A673 (cell line): ENCODE results near the gene PPTC7. TPM values are rescaled to one million over a fixed set of nuclear protein-coding genes. Genes with fewer than 3 reads are reported as not detected.

ENCODE experiments used
- BruUV-seq: library from RNA; stranded (reverse); fragments of 400-500 nt; replicated peaks from 2 replicates; lab custom pipeline; 2021; lab: Mats Ljungman, UMichigan
- CTCF ChIA-PET: fragments of 300-600 bp; sonication (Branson Sonifier 250); formaldehyde crosslinking; loops from one replicate; lab custom pipeline; 2022; ENCODE audit warnings: antibody characterized with exemption; lab: Charles Lee
- POLR2A ChIA-PET: fragments of 300-600 bp; sonication (Branson Sonifier 250); formaldehyde crosslinking; loops from one replicate; lab custom pipeline; 2022; ENCODE audit warnings: antibody characterized with exemption; ENCODE audit not compliant: low non-redundant PET; lab: Charles Lee
- DNase-seq: peaks from one replicate; pipeline ENCODE4 v3.0.0-alpha.2; 2015; ENCODE audit warnings: low spot score
- H3K27ac ChIP-seq: fragments of 200-600 bp; sonication (generic); 2 replicates; pipeline ENCODE4 v1.5.1; 2016; ENCODE audit warnings: mixed run types, low read depth, mild to moderate bottlenecking, mixed read lengths, antibody characterized with exemption, low read length; ENCODE audit not compliant: poor library complexity, severe bottlenecking
- H3K27me3 ChIP-seq: fragments of 200-600 bp; sonication (generic); replicated peaks from 2 replicates; pipeline ENCODE4 v1.6.1; 2017; ENCODE audit warnings: mixed run types, low read depth, mild to moderate bottlenecking, mixed read lengths, antibody characterized with exemption, low read length; ENCODE audit not compliant: insufficient read depth, poor library complexity
- H3K36me3 ChIP-seq: fragments of 200-600 bp; sonication (generic); 2 replicates; pipeline ENCODE4 v1.6.1; 2016; ENCODE audit warnings: mixed run types, mild to moderate bottlenecking, mixed read lengths, antibody characterized with exemption, low read length; ENCODE audit not compliant: insufficient read depth, poor library complexity, severe bottlenecking
- H3K4me1 ChIP-seq: fragments of 200-600 bp; sonication (generic); 2 replicates; pipeline ENCODE4 v1.6.1; 2017; ENCODE audit warnings: mixed run types, mild to moderate bottlenecking, mixed read lengths, antibody characterized with exemption, low read length; ENCODE audit not compliant: insufficient read depth, poor library complexity, severe bottlenecking
- H3K4me3 ChIP-seq: fragments of 200-600 bp; sonication (generic); 2 replicates; pipeline ENCODE4 v1.5.1; 2016; ENCODE audit warnings: low read depth, mixed run types, mild to moderate bottlenecking, mixed read lengths, low read length; ENCODE audit not compliant: poor library complexity, severe bottlenecking
- H3K9me3 ChIP-seq: fragments of 200-600 bp; sonication (generic); 2 replicates; pipeline ENCODE4 v1.6.1; 2016; ENCODE audit warnings: mixed run types, low read depth, mild to moderate bottlenecking, mixed read lengths, antibody characterized with exemption, low read length; ENCODE audit not compliant: poor library complexity, severe bottlenecking
- EZH2 ChIP-seq: fragments of 200-600 bp; sonication (generic); IDR thresholded peaks from 2 replicates; pipeline ENCODE4 v1.6.1; 2017; ENCODE audit warnings: borderline replicate concordance, low read depth, mild to moderate bottlenecking, mixed read lengths, antibody characterized with exemption, low read length; ENCODE audit not compliant: poor library complexity, severe bottlenecking
- intact Hi-C: fragments of 100-400 bp; cut with micrococcal nuclease; formaldehyde crosslinking; loops from one replicate; pipeline ENCODE4 v1.10.0; 2022; ENCODE audit not compliant: unreplicated experiment
- total RNA-seq: library from RNA; stranded (reverse); gene quantifications from 2 replicates; pipeline ENCODE4 v1.2.3, GENCODE V29; 2021
- TF ChIP-seq, protein P1 (sequence below): fragments of 300-800, 200-600 bp; sonication (generic); conservative IDR thresholded peaks from 2 replicates; pipeline ENCODE4 v1.5.1; 2017; ENCODE audit warnings: low read depth, mild to moderate bottlenecking, antibody characterized with exemption, low read length, moderate library complexity, mixed read lengths

PPTC7 gene
- total RNA-seq, 1 experiment from 2014 or later = 30.9 TPM

DNA sequence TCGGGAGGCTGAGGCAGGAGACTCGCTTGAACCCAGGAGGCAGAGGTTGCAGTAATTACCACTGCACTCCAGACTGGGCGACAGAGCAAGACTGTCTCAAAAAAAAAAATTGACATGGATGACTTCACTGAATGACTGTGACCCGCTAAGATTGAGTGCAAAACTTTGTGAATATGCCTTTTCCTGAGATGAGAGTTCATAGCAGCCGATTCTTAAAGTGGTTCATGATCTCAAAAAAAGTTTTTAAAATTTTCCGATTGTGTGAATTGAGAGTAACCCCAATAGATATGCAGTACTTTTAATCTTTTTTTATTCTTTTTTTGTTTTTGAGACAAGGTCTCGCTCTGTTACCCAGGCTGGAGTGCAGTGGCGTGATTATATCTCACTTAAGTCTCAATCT, 32.1 kb upstream of the PPTC7 start:
- POLR2A ChIA-PET = no interaction called here
- Histone ChIP-seq H3K9me3 (no peaks in the 10 kb centered on the region), H3K4me3 (no peak overlapping the region), H3K27me3 (no peaks in the 10 kb centered on the region), H3K36me3 (no peaks in the 10 kb centered on the region), H3K27ac (no peak overlapping the region), H3K4me1 (peaks cover 5% of the 10 kb centered on the region)
- CTCF ChIA-PET = no interaction called here
- intact Hi-C loops = loop anchor here (10.0 kb wide), 1 partner anchor 80 kb away; no protein-coding TSS in a partner anchor
- BruUV-seq = no TSS peak
- TF ChIP-seq EZH2 = no peak
- TF ChIP-seq, protein P1, sequence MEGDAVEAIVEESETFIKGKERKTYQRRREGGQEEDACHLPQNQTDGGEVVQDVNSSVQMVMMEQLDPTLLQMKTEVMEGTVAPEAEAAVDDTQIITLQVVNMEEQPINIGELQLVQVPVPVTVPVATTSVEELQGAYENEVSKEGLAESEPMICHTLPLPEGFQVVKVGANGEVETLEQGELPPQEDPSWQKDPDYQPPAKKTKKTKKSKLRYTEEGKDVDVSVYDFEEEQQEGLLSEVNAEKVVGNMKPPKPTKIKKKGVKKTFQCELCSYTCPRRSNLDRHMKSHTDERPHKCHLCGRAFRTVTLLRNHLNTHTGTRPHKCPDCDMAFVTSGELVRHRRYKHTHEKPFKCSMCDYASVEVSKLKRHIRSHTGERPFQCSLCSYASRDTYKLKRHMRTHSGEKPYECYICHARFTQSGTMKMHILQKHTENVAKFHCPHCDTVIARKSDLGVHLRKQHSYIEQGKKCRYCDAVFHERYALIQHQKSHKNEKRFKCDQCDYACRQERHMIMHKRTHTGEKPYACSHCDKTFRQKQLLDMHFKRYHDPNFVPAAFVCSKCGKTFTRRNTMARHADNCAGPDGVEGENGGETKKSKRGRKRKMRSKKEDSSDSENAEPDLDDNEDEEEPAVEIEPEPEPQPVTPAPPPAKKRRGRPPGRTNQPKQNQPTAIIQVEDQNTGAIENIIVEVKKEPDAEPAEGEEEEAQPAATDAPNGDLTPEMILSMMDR = no peak
- no peak for DNase-seq

DNA sequence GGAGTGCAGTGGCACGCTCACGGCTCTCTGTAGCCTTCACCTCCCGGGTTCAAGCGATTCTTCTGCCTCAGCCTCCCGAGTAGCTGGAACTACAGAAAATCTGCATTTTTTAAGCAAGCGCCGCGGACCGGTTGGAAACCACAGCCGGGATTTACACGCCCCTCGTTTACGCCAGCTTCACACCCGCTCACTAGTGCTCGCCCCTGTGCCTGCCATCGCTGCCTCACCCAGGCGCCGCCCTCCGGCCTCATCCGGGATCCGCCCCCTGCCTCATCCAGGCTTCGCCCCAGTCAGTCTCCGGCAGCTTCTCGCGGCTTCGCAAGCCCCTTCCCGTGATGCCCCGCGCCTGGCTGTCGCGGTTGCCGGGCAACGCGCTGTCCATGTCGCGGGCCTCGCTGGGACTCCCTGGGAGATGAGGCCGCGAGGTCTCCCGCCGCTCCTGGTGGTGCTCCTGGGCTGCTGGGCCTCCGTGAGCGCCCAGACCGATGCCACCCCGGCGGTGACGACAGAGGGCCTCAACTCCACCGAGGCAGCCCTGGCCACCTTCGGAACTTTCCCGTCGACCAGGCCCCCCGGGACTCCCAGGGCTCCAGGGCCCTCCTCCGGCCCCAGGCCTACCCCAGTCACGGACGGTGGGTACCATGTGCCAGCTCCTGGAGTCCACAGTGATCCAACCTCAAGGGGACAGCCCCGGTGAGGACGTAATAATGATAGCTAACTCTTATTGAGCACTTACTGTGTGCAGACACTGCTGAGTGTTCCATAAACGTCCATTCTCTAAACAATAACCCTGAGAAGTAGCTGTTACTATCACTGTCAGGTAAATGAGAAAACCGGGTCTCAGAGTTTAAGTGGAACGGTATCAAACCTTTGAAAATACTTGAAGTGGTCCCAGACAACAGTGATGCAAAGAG, 30.9 kb upstream of the PPTC7 start, which contains the start of gene TCTN1:
Gene TCTN1 (plus strand): TSS at position 359 of the 914 bp plus-strand sequence. CDS start 54 bp downstream, at position 413.
- peak; percentile 98 for DNase-seq
- Histone ChIP-seq H3K4me1 (peaks cover under 1% of the 10 kb centered on the region), H3K9me3 (no peaks in the 10 kb centered on the region), H3K36me3 (no peaks in the 10 kb centered on the region), H3K27me3 (no peaks in the 10 kb centered on the region), H3K27ac (peak within 1 kb of the TSS; percentile 66), H3K4me3 (peak within 1 kb of the TSS; percentile 73)
- CTCF ChIA-PET = interaction anchor here (0.9 kb wide), 1 partner anchor 12 kb away, joined by 4 read pairs; no protein-coding TSS in a partner anchor
- TSS peak; percentile 66 for BruUV-seq
- intact Hi-C loops = loop anchor here (5.0 to 10.0 kb wide), 3 partner anchors 81 to 273 kb away; no protein-coding TSS in a partner anchor
- TF ChIP-seq, protein P1 = no peak
- TF ChIP-seq EZH2 = no peak
- POLR2A ChIA-PET = interaction anchor here (0.5 to 0.7 kb wide), 2 partner anchors 19 to 714 kb away, joined by 3 to 7 read pairs; no protein-coding TSS in a partner anchor

DNA sequence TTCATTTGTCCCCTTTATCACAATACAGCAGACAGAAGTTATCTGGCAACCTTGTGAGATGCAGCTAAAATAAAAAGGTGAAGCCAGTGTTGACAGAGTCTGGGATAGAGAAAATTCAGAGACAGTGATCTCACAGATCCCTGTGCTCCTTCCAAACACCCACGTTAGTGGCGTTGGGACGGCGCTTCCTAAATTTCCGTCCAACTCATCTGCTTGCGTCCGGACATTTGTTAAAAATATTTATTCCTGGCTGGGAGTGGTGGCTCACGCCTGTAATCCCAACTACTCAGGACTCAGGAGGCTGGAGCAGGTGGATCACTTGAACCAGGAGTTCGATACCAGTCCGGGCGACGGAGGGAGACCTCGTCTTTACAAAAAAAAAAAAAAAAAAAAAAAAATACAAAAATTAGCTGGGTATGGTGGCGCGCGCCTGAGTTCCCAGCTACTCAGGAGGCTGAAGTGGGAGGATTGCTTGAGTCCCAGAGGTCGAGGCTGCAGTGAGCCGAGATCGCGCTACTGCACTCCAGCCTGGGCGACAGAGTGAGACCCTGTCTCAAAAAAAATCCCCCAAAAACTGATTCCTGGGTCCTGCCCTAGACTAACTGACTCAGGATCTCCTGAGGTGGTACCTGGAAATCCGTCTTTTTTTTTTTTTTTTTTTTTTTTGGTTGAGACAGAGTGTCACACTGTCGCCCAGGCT, 30.1 kb upstream of the PPTC7 start:
- peak overlapping the region; percentile 66 for H3K27ac ChIP-seq
- intact Hi-C loops = loop anchor here (5.0 to 10.0 kb wide), 3 partner anchors 82 to 274 kb away; no protein-coding TSS in a partner anchor

More for the DNA sequence above, 30.1 kb upstream of the PPTC7 start:
- ChIA-PET CTCF (interaction anchor here (0.9 kb wide), 1 partner anchor 12 kb away, joined by 4 read pairs; no protein-coding TSS in a partner anchor), POLR2A (no interaction called here)
- TF ChIP-seq, protein P1 = no peak
- TF ChIP-seq EZH2 = no peak
- no peaks in the 10 kb centered on the region for H3K27me3 ChIP-seq
- no TSS peak for BruUV-seq
- H3K36me3 ChIP-seq = no peaks in the 10 kb centered on the region
- H3K4me1 ChIP-seq = no peaks in the 10 kb centered on the region
- peak overlapping the region; percentile 73 for H3K4me3 ChIP-seq
- H3K9me3 ChIP-seq = no peaks in the 10 kb centered on the region
- DNase-seq = no peak
